ENCODE measurements around the gene CCL27.
"Not testable (repeated sequence)": the region's sequence is repeated elsewhere in the genome, so short reads cannot be mapped to it uniquely, and the experiment has no call there.

The CCL27 gene

DNA sequence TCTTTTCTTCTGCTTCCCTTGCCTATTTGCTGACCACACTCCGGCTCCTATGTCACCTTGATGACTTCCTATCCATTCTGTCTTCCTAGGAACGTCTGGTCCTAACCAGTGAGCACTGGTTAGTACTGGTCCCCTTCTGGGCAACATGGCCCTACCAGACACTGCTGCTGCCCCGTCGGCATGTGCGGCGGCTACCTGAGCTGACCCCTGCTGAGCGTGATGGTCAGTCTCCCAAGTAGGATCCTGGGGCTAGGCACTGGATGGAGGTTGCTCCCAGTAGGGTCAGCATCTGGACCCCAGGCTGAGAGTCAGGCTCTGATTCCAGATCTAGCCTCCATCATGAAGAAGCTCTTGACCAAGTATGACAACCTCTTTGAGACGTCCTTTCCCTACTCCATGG is 13.8 kb downstream of the CCL27 start:
- DNase-seq, result no peak

DNA sequence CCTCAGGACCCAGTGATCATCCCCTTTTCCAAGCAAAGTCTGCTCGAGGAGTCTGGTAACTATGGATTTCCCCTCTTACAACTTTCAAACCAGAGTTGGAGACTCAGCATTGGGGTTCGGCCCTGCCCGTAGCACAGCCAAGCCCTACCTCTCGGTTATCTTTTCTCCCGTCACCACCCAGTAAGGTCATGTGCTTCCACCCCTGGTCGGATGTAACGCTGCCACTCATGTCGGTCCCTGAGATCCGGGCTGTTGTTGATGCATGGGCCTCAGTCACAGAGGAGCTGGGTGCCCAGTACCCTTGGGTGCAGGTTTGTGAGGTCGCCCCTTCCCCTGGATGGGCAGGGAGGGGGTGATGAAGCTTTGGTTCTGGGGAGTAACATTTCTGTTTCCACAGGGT is 14.8 kb downstream of the CCL27 start:
- DNase-seq, result no peak

DNA sequence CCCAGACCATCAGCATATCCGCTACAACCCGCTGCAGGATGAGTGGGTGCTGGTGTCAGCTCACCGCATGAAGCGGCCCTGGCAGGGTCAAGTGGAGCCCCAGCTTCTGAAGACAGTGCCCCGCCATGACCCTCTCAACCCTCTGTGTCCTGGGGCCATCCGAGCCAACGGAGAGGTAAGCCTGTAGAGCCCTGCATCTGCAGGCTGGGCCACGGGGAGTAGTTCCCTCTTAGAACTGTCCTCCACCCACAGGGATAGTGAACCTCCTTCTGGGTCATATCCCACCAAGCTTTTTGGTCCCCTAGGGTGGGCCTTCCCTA is 15.4 kb downstream of the CCL27 start:
- no peak for DNase-seq

DNA sequence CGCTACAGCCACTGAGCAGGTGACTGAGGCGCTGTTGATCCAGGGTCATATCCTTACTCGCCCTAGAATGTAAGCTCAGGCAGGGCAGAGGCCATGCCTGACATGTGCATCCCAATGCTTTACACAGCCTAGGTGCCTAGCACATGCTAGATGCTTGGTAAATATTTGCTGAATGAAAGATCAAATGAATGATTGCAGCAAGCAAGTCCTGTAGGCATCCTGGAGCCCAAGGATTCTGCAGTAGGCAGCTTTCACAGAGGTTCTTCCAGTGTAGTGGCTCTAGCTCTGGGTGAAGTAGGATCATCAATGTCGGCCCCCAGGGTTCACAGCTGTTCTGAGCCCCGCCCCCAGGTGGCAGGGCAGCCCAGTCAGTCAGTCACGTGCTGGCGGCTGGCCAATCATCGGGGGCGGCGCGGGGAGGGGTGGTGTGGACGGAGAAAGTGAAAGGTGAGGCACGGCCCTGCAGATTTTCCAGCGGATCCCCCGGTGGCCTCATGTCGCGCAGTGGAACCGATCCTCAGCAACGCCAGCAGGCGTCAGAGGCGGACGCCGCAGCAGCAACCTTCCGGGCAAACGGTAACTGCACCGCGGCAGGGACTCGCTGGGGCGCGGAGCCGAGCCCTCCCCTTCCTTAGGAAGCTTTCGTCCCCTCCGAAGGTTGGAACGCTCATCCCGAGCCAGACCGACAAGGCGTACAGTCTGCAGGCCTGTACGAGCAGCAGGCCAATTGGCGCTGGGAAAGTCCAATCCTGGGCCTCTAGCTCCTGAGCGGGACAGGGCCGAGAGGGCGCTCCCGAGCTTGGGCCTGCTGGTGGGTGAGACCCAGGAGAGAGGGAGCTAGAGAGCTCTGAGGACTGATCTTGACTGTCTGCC is 16.0 kb downstream of the CCL27 start, which contains the start of gene GALT:
TSS of gene GALT (plus strand) at position 465 of the 873 bp plus-strand sequence. CDS start at position 495, 30 bp downstream.
- DNase-seq, result peak; percentile 91 to 96

DNA sequence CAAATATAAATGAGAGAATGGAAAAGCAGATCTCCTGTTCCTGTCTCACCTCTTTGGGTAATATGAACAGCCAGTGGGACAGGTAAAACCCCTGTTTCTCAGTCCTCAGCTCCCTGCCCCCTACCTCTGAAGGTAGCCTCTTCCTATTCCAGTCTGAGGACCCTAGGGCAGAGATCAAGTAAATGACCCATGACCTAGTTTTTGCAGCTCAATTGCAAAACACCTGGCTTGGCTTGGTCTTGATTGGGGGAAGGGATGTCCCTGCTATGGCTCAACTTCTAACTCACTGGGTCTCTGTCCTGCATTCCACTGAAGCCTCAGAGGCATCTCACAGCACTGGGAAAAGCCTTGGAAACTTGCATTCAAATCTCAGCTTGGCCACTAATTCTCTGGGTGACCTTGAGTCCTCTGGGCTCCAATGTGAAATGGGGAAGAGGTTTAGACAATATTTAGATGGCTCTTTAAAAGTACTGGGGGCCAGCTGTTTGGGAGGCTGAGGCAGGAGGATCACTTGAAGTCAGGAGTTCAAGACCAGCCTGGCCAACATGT is 17.6 kb downstream of the CCL27 start:
- no peak for DNase-seq

DNA sequence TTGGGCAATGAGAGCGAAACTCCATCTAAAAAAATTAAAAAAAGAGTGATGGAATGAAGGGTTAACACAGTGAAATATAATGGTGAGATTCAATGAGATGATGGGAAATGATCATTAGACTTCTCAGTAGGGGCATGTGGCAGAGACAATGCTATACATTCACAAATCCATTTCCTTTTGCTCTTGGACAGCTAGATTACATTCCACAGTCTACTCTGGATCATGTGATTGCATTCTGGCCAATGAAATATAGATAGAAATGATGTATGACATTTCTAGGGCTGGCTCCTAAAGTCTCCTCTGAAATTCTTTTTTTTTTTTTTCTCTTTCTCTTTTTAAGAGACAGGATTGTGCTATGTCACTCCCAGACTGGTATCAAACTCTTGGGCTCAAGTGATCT is 19.8 kb downstream of the CCL27 start:
- no peak for DNase-seq

DNA sequence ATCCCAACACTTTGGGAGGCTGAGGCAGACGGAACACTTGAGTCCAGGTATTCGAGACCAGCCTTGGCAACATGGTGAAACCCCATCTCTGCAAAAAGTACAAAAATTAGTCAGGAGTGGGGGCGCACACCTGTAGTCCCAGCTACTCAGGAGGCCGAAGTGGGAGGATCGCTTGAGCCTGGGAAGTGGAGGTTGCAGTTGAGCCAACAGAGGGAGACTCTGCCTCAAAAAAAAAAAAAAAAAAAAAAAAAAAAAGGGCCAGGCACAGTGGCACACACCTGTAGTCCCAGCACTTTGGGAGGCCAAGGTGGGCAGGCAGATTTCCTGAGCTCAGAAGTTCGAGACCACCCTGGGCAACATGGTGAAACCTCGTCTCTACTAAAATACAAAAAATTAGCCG is 23.1 kb downstream of the CCL27 start:
- DNase-seq, result not testable (repeated sequence)

DNA sequence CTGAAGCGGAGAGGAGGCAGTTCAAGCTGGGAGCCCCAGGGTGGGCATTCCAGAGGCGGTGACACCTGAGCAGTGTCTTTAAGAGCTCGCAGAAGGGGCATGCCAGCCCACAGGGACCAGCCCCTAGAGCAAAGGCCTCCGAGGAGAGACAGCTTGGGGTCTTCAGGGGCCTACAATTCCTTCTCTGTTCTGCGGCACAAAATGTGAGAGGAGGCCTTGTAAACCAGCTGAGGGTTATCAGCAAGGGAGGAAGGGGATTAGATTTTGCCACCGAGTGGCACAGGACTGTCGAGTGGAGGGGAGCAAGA is 24.4 kb downstream of the CCL27 start:
- DNase-seq, result no peak

DNA sequence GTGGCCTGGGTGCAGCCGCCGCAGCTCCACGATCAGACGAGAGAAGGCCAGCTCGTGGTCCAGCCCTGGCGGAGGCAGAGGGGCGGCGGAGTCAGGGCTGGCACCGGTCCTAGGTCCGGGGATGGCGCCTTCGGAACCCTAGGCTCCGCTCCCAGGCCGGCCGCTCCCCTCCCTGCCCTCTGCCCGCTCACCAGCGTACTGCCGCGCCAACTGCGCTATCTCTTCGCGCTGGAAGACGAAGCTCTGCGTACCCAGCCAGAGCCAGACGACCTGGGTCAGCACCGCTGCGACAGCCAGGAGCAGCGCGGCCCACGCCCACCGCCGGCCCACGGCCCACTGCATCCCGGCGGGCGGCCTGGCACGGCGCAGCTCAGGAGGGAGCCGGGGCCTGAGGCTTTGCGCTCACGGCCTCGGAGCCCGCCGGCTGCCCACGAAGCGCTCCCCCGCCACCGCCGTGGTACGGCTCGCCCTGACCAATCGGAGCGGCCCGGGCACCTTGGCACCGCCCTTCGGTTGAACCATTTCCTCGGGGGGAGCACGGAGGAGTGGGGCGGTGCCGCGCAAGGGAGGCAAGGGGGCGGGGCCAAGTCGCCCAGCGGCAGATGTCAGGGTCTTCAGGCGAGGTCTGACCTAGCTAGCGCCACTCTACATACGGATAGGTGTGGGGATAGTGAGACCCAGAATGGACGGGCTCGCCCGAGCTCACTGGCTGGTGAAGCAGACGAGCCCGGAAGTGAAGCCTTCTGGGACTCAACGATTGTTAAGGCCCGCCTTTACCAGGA is 24.9 kb downstream of the CCL27 start, which contains the start of gene SIGMAR1:
TSS of gene SIGMAR1 (minus strand) at position 432 of the 782 bp plus-strand sequence. CDS start at position 342, 90 bp downstream.
- DNase-seq, result peak; percentile 90 to 96

DNA sequence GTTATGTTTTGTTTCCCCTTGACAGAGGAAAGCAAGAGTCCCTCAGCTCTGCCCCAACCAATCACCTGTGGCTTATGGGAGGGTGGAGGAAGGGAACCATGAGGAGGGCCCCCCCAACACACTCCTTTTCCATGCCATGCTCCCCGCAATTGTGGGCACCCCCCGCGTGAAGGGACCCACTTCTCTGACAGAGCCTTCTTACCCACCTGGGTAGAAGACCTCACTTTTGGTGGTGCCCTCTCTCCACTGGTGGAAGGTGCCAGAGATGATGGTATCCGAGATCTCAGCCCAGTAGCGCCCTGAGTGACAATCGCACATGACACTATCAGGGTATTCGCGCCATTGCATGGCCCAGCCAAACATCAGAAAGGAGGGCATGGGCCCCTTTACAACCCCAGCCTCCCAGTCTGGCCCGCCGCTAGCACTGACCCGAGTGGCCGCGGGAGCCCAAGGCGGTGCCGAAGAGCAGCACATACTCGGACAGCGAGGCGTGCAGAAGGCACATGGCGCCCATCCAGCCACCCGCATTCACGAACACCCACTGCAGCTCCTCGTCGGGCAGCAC is 25.6 kb downstream of the CCL27 start:
- DNase-seq, result no peak

DNA sequence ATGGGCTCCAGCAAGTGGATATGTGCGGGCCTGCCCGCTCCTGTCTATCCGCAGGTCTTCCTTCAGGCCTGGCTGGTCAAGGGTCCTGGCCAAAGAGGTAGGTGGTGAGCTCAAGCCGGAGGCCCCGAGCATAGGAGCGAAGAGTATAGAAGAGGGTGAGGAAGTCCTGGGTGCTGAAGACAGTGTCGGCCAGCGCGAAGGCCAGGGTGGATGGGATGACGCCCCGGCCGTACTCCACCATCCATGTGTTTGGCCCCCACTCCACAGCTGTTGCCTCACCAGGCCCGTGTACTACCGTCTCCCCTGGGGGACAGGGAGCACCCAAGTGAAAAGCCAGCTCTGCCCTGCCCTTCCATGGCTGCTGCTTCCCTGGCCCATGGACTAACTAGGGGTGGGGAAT is 26.9 kb downstream of the CCL27 start:
- no peak for DNase-seq

DNA sequence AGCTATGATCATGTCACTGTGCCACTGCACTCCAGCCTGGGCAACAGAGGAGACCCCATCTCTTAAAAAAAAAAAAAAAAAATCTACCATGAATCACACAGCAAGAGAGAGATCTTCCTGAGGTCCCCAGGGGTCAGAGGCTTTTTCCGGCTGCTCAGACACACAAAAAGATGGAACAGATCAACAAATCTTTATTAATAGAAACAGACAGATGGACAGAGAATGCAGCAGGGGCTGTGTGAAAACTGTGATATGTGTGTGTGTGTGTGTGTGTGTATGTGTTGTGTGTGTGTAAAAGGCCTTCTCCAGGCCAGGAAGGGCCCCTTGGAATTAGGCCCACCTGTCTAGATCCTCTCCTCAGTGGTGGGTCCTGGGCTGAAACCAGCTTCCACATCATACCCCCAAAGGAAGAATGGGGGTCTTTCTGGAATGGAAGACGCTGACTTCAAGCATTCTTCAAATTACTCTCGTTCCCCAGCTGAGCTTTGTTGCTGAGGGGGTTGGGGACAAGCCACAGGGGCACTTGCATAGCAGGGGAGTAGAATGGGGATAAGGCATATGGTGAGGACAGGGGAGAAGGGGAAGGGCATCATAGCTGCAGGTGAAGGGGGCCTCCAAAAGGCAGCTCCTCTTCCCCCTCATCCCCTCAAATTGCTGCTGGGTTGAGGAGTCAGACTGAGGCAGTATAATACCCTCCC is 27.8 kb downstream of the CCL27 start:
- no peak for DNase-seq

DNA sequence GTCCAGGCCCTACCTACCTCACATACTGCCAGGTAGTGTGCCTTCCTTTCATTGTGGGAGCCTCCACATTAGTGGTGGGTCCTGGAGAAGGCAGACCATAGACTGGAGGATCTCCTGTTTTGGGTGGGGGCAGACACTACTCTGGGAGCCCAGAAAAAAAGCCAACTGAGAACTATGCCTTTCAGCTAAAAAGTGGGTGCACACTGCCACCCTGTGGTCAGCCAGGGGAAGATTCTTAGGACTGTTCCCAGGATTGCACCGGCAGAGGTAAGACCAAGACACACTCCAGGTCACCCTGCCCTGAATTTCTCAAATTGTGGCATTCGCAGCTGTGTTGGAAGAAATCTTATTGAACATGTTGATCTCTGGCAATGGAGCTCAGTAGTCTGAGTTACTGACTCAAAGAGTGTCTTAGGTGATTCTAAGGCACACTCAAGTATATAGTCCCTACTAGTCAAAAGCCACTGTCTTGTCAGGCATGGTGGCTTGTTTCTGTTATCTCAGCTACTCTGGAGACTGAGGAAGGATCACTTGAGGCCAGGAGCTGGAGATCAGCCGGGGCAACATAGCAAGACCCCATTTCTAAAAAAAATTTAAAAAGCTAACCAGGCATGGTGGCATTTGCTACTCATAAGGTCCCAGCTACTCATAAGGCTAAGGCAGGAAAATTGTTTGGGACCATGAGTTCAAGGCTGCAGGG is 28.5 kb downstream of the CCL27 start:
- peak; percentile 79 to 81 for DNase-seq

DNA sequence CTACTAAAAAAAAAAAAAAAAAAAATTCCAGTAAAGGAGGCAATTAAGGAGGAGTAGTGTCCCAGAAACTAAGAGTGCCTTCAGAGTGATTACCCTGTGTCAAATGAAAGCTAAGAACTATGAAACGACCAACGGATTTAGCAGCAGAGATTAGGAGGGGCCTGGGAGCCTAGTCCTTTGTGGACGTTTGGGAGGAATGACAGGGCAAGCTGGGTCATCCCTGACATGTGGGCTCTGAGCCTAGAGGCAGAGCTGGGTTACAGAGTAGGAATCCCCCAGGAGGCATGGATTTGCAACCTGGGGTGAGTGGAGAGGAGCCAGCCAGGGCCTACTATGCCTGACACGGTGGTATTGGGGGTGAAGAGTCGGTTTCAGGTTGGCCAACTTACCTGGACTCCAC is 29.3 kb downstream of the CCL27 start:
- no peak for DNase-seq

DNA sequence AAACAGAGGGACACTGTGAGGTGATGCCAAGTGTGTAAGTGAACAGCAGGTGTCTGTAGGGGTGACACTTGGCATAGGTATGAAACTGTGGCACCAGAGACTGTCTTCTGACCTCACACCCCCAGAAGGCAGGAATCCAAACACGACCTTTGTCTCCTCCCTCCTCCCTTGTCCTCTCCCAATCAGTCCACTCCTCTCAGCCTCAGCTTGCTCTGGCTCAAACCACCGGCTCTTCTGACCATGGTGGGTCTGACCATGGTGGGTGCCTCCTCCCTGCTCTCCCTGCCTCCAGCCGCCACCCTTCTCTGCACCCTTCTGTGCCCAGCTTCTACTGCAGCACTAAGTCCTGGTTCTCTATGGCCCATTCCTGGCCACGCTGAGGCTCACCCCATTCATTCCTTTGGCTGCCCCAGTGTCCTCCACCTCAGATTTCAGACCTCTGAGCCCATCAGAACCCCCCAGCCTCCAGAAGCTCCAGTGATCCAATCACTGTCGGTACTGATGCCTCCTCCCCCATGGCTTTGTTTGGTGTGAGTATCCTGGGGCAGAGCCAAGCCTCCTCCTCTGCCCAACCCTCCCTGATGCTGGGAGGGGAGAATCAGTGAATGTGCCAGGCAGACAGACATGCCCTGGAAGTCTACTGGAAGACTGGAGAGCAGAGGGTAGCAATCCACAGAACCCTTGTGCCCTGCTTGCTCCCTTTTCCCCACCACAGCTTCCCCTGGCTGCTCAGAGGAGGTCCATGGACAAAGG is 31.9 kb downstream of the CCL27 start:
- DNase-seq, result no peak

DNA sequence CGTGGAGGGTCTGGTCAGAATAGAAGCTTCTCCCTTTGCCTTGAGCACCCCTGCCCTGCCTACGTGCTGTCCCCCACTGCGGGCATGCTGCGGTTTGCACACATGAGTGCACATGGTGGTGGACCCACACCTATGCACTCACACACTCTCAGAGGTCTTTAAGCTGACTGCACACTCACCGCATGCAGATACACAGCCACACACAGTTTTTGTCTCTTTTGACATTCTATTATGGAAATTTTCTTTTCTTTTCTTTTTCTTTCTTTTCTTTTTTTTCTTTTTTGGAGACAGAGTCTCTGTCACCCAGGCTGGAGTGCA is 33.0 kb downstream of the CCL27 start:
- no peak for DNase-seq

DNA sequence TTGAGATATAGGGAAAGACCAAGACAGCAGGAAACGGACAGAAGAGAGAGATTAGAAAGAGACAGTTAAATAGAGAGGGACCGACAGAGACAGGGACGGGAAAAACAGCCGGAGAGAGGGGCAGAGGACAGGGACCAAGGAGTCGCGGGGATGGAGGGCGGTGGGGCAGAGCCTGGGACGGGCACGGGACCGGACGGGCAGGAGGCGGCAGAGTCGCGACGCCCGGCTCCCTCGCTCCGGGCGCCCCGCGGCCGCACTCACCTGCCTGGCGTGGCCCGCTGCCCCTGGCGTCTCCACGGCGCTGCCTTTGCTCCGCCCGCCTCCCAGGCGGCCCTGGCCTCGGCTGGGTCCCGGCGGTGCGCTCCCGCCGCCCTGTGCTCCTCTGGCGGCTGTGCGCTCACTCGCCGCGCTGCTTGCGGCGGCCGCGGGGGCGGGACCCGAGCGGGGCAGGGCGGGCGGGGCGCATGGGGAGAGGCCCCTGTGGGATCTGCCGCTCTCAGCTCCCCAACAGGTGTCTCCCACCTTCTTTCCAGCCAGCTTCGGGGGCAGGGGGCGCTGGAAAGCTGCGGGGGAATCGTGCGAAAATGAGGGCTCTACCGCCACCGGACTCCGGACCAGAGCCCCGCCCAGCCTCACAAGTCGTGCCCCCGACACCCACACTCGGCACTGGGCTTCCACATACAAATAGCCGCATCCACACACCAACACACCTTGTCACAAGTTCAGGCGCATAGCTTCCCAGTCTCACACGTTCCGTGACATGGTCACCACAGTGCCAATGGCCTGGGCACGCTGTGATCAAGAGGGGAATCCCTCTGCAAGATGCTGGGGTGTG is 33.6 kb downstream of the CCL27 start, which contains the start of gene ARID3C:
TSS of gene ARID3C (minus strand) at position 411 of the 835 bp plus-strand sequence. CDS start 1,052 bp downstream, outside the sequence.
- peak; percentile 35 to 48 for DNase-seq

DNA sequence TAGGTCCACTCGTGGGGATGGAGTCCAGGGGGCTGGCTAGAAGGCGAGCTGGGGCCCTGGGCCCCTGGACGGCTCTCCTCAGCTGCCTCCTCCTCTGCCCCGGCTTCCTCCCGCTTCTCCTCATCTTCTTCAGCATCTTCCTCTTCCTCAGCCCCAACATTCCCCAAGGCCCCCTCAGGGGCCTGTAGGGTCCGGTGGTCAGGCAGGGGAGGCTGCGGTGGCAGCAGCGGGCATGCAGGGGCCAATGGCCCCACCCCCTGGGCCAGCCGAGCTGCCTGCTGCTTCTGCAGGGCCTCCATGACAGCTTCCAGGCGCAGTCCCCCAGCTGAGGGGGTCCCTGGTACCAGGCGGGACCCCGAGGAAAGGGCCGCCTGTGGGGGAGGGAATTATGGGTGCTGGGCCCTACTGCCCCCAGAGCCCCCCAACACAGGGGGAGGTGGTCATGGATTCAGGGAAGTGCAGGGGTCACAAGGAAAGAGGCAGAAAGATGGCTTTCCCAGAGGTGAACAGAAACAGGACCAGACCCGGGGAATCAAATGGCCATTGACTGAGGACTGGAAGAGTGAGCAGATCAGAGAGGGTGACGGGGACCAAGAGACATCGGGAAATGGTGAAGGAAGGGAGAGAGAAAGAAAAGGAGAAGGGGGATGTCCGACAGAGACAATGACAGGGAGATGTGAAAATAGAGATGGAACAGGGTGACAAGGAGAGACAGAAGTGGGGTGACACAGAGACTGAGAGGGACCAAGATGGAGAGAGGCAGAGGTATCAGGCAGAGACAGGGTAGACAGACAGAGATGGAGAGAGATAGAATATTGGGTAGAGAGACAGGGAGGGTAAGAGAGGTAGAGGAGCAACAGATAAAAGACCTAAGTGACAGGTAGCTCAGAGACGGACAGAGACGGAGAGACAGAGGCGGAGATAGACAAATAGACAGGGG is 34.5 kb downstream of the CCL27 start:
- DNase-seq, result no peak

DNA sequence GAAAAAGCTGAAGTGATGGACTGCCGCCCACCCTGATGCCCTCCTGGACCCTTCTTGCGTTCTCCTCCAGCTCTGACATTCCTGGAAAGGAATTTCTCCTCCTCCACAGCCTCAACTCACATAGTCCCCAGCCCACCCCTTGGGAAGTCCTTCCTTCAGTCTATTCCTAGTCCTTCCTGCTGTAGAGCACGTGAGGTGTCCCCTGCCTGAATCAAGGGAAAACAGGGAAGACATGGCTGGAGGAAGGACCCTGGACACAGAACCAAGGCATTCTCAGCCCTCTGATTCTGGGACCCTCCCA is 37.3 kb downstream of the CCL27 start:
- no peak for DNase-seq
